GM12892 (cell line): ENCODE results near the gene YJU2.

Source experiments
- POLR2A ChIP-seq: IDR thresholded peaks from 2 replicates; pipeline ENCODE4 v1.6.1; 2011; ENCODE audit warnings: low read depth, low read length, control low read depth
- POLR2AphosphoS5 ChIP-seq: IDR thresholded peaks from 2 replicates; pipeline ENCODE4 v1.6.1; 2011; ENCODE audit warnings: low read depth, low read length, control low read depth

DNA sequence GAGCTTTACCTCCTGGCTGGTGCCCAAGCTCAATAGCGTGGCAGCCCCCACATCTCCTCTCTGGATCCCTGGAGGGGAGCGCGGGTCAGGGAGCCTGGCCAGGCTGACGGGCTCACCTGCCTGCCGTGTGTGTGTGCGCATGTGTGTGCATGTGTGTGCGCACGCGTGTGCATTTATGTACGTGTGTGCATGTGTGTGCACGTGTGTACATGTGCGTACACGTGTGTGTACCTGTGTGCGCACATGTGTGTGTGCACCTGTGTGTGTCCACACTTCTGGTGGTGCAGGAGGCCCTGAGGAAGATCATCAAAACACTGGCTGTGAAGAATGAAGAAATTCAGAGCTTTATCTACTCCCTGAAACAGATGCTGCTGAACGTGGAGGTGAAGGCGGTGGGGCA is 58.8 kb downstream of the YJU2 start:
- TF ChIP-seq POLR2AphosphoS5 (no peak), POLR2A (no peak)
